ENCODE results near the gene FAM107B.

Gene FAM107B

GRCh38 chr10:14556285-14556956, 218.3 kb downstream of the FAM107B start:
- no peak for DNase-seq (ENCODE audit: low read depth)

DNA sequence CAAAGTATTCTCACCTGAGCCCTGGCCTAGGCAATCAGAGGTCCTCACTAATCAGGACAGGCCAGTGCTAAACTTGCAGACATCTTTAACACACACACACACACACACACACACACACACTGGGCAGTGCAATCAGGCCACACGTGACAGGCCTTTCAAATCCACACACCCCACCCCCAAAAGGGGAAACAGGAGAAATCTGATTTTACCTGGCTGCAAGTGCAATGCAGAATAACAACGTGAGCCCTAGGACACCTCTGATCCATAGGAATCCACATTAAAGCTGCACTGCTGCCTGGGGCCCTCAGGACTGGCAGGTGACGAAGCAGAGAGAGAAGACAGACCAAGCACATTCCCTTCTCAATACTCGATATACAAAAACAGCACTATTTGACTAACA, 218.9 kb downstream of the FAM107B start:
- DNase-seq (ENCODE audit: low read depth) = no peak

DNA sequence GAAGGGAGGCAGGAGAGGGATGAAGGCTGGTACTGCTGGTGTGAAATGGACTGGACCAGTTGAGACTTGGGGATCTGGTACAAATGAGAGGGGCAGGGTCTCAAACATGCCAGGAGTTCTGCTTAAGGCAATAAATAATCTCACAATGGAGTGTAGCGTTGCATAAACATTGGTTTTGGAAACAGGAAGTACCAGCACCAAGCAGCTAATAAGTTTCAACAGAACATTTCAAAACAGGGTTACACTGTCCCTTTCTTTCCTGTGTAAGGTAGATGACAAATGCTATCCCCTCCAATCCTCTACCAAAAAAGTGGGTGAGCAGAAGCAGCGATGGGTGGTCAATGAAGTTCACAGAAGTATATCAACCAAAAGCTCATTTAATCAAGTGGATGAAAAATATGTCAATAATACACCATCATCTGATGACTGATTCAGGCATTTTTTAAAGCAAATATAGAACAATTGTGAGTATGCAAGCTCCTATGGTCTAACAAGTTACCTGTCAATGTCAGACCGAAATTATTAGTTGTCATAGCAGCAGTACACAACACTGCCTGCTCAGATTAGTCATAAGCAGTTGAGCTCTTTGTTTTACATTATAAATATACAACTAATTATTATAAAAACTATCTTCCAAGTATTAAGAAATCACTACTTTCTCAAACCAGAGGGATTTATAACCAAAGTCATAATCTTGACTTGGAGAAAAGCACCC, 220.0 kb downstream of the FAM107B start:
- DNase-seq (ENCODE audit: low read depth) = no peak

GRCh38 chr10:14554091-14554490, 220.6 kb downstream of the FAM107B start:
- no peak for DNase-seq (ENCODE audit: low read depth)

- peak; percentile 72 for DNase-seq (ENCODE audit: low read depth)
These were observed 221.2 kb downstream of the FAM107B start for GRCh38 chr10:14553448-14553847.

- no peak for DNase-seq (ENCODE audit: low read depth)
These were observed 222.7 kb downstream of the FAM107B start for GRCh38 chr10:14552015-14552414.

DNA sequence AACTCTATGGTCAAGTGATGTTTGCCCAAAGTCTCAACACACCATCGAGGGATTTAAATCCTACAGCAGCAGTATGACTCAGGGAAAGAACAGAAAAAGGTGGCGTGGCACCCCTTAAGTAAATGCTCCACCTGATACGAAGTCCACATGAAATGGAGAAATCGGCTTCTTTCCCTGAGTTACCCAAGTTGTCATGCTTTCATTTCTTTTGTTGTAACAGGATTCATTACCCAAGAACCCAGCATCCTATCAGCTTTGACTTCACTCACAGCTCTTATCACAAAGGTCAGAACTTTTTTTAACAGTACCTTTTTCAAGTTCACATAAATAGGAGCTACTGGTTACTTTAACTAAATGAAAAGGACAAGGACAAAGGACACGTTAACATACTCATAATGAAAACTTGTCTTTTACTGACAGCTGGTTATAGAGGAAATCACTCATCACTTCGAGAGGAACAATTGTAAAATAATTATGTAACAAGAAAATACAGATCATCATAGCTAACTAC, 224.2 kb downstream of the FAM107B start:
- no peak for DNase-seq (ENCODE audit: low read depth)

GRCh38 chr10:14549496-14549895, 225.2 kb downstream of the FAM107B start:
- DNase-seq (ENCODE audit: low read depth) = peak; percentile 79

DNA sequence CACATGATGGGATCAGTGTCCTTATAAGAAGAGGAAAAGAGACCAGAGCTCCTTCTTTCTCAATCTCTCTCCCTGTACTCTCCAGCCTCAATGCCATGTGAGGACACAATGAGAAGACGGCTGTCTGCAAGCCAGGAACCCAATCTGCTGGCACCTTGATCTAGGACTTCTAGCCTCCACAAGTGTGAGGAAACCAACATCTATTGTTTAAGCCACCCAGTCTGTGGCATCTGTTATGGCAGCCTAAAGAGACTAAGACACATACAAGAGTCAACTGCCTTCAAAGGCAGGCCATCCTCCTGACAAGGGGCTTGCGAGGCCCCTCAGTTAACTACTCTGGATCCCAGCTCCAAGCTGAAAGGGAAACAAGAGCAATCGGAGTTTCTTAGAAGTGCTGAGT, 225.7 kb downstream of the FAM107B start:
- DNase-seq (ENCODE audit: low read depth) = no peak

DNA sequence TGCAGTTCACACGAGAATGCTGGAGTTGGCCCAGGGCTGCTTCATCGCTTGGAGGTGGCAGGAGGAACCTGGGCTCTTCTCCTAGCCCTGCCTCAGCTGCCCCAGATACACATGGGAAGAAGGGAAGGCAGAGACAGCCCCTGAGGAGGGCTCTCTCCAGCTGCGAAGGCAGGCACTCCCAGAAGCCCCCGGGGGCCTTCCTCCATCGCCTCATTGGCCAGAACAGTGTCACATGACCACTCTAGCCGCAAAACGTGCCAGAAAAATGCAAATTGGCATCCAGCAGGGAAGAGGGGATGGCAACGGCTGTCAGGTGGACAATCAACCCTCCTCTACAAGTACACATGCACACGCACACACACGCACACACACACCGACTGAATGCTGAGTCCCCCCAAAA, 226.2 kb downstream of the FAM107B start:
- no peak for DNase-seq (ENCODE audit: low read depth)

GRCh38 chr10:14547816-14548215, 226.9 kb downstream of the FAM107B start:
- no peak for DNase-seq (ENCODE audit: low read depth)

DNA sequence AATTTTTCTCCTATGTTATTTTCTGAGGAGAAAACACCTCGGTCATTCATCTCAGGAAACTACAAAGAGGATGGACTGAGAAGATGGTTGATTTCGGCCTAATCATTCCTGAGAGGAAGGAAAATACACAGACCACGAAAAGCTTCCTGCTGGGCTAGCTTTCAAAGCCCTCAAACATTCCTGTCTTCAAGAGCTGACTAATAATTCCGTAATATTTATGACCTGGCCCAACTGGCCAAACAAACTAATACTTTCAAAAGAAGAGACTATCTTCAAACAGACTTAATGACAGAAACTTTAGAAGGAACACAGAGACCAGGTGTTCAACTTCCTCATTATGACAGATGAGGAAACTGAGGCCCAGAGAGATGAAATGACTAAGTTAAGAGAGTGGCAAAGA, 228.9 kb downstream of the FAM107B start:
- DNase-seq (ENCODE audit: low read depth) = no peak

DNA sequence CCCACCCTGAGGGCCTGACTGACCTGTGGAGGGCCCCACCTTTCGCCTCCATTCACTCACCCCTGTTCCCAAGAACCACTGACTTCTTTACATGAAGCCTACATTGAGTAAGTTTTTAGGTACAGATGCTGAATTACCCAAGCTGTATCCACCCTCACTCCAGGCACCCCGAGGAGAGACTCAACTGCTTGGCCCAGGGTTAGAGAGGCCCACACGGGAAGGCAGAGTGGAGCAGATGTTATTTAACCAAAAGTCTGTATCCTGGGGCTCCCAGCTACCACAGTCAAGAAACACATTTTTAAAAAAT, 230.8 kb downstream of the FAM107B start:
- no peak for DNase-seq (ENCODE audit: low read depth)

GRCh38 chr10:14543046-14543903, 231.4 kb downstream of the FAM107B start:
- no peak for DNase-seq (ENCODE audit: low read depth)

- DNase-seq (ENCODE audit: low read depth) = no peak
These were observed 233.3 kb downstream of the FAM107B start for GRCh38 chr10:14541379-14541778.

- no peak for DNase-seq (ENCODE audit: low read depth)
These were observed 234.1 kb downstream of the FAM107B start for GRCh38 chr10:14540611-14541010.

- no peak for DNase-seq (ENCODE audit: low read depth)
These were observed 234.6 kb downstream of the FAM107B start for GRCh38 chr10:14540062-14540461.

DNA sequence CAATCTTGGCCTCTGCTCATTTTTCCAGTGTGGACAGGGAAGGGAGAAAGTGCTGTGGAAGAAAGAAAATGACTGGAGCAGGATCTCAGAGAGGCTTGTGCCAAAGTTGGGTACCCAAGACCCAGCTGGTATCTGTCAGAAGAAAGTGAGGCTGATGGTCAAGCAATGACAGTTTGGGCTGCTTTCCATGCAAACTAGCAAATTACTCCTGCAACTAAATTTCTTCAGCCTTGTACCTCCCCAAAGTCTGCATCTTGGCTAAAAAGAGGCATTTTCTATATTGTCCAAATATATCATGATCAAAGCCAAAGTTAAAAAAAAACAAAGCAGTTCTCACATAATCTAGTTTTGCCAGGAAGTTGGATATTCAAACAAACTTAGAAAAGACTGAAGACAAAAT, 235.5 kb downstream of the FAM107B start:
- DNase-seq (ENCODE audit: low read depth) = no peak

DNA sequence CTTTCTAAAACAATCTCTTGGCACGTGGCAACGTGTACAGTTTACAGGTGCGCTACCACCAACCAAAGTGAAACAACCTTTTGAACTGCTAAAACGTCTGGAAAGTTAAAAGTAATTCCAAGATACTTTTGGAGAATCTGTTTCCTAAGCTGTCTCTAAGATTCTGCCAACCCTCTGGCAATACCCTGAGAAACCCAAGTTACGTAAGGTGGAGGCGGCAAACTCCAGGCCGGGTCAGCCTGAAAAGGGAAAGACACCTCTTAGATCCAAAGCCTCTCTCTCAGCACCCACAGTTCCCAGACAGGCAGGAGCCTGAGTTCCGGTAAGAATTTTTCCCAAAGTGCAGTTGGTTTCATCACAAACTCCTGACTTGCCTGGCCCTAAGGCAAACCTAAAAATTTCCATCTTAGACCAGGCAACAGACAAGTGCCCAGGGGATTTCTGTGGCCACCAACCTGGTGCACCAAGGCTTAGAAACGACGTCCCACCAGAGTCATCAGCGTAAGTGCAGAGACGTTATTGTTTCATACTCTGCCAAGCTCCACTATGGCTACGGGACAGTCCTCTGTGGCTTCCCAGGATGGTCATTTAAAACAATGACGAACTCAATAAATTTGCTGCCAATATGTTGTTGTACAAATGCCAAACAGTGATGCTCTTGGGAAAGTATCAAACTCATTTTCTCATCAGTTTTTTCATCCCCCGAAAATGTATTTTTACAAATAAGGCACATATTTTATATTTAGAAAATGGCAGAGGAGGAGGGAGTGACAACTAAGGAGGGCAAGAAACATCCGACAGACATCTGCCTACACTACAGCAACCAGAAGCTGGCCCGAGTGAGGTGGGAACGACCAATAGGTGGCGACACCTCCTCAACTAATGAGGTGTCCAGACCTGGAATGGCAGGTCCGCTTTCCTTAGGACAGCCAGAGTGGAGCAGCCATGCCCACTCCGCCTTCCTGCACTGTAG, 238.2 kb downstream of the FAM107B start:
- DNase-seq (ENCODE audit: low read depth) = peak; percentile 41

DNA sequence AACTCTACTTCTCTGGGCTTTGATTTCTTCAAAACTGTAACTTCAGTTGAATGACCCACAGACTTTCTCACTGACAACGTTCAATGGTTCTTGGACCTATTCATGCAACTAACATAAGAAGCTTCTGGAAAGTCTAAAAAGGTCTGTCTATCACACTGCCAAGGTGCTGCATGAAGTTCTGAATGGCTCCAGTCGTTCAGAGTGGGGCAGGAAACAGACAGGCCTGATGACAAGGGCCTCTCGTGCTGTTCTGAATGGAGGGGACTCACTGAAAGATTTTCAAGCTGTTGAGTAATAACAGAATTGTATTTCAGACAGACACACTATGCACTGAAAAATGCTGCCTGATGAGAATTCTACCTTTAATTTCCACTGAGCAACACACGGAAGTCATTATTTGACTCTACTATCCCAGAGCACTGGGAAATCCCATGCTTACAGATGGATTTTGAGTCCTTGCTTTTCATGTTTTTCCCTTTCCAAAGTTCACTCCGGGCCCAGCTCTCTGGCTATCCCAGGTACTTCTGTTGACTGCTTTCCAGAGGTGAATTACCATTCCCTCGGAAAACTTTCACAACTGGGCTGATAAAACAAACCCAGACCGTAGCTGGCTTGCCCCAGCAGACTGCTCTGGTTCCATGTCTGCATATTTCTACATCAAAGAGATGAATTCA, 239.1 kb downstream of the FAM107B start:
- no peak for DNase-seq (ENCODE audit: low read depth)

DNA sequence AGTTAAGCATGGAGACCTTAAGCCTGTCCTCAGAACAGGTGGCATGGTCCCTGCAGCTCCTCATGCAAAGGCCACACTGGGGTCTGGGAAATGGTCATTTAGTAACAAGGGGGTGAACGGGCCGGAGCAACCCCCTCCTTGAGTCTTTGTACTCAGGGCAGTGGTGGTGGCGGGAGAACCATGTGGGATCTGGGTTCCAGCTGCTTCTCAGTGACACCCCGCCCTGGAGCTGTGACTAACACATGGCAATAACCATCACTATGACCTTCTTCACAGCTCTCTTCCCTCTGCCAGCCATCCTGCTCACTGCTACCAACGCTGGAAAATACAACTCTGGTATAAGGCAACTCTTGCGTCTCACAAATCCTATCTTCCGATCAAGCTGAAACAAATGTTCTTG, 240.5 kb downstream of the FAM107B start:
- no peak for DNase-seq (ENCODE audit: low read depth)

Measured in stromal cell of bone marrow (primary cell).